Cardiac muscle cell (in vitro differentiated cells and primary cell): ENCODE data around the gene TOX2. TPM values are rescaled to one million over a fixed set of nuclear protein-coding genes. Genes with fewer than 3 reads are reported as not detected.
A peak's percentile ranks its signal among the peaks of the same experiment; 100 is the strongest.

Source experiments
- DNase-seq, 2 donors: peaks; one replicate each; pipeline versions ENCODE4 v3.0.0 to v3.0.0-alpha.2; 2010 to 2017; ENCODE audit warnings: low read depth in 1 of 2, low spot score in 1 of 2
- H3K27ac ChIP-seq: fragments of 200-600 bp; sonication (generic); 2 replicates; pipeline ENCODE4 v1.5.1; 2016
- H3K27me3 ChIP-seq: fragments of 200-600 bp; sonication (generic); 2 replicates; pipeline ENCODE4 v1.6.0; 2016; ENCODE audit warnings: control low read depth
- H3K36me3 ChIP-seq: fragments of 200-600 bp; sonication (generic); 2 replicates; pipeline ENCODE4 v1.5.1; 2016; ENCODE audit warnings: control low read depth
- H3K4me1 ChIP-seq: fragments of 200-600 bp; sonication (generic); 2 replicates; pipeline ENCODE4 v1.8.1; 2017; ENCODE audit warnings: low read depth, mild to moderate bottlenecking, mixed run types
- H3K4me3 ChIP-seq: fragments of 200-600 bp; sonication (generic); 2 replicates; pipeline ENCODE4 v1.5.1; 2016; ENCODE audit warnings: mild to moderate bottlenecking
- H3K9me3 ChIP-seq: fragments of 200-600 bp; sonication (generic); 2 replicates; pipeline ENCODE4 v1.5.1; 2017; ENCODE audit warnings: low read depth, mild to moderate bottlenecking, control low read depth
- polyA plus RNA-seq: library from polyadenylated mRNA; unstranded; fragments of >200 nt; fragmentation: Nextera tagmentation; extraction: Ambion mirVana; gene quantifications from 2 replicates; pipeline ENCODE4 v1.2.1, GENCODE V29; 2016
- total RNA-seq: library from RNA; depleted of rRNA; stranded (reverse); fragments of >200 nt; gene quantifications from 2 replicates; pipeline ENCODE4 v1.2.3, GENCODE V29; 2016
- TF ChIP-seq, protein P1 (sequence below): IDR thresholded peaks from 2 replicates; pipeline ENCODE4 v1.5.1; 2012; ENCODE audit warnings: low read depth, mild to moderate bottlenecking, low read length

Gene TOX2
- total and polyA plus RNA-seq, 2 experiments from 2014 or later: 0.09 to 0.32 TPM

DNA sequence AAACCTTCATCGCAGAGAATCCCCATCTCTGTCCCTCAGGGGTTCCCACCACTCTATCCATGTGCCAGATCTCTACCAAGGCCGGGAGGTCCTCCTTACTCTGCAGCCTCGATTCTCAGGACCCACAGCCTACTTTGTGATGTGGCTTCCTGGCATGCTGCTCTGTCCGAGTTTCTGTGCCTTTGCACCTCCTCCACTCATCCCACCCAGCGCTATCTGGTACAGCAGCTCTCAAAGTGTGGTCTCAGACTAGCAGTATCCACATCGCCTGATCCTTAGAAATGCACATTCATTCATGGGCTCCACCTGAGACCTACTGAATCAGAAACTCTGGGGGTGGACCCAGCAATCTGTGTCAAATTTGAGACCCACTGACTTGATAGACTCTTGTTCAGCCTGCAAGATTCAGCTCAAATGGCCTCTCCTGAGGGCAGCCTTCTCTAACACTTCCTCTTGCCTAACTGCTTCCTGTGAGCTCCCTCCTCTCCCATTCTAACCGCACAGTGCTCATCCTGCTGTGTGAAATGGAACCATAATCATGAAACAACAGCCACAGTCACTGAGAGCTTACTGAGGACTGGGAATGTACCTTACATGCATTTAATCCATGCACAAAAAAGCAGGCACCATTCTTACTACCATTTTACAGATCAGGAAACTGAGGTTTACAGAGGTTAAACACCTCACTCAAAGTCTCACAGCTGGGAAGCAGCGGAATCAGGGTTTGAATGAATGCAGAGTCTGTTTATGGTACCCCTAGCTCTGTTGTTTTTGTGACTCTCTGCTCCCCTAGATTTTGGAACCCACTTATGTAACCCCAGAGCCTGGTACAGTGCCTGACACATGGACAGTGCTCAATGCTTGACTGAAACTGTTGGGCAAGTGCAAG lies 202.9 kb downstream of the TOX2 start:
- H3K4me1 ChIP-seq: peaks cover 9% of the 10 kb centered on the region
- peaks cover 24% of the 10 kb centered on the region for H3K36me3 ChIP-seq
- no peak overlapping the region for H3K4me3 ChIP-seq
- no peaks in the 10 kb centered on the region for H3K27me3 ChIP-seq
- DNase-seq: no peak
- peak overlapping the region; percentile 75 for H3K27ac ChIP-seq
- no peaks in the 10 kb centered on the region for H3K9me3 ChIP-seq
- TF ChIP-seq, protein P1, sequence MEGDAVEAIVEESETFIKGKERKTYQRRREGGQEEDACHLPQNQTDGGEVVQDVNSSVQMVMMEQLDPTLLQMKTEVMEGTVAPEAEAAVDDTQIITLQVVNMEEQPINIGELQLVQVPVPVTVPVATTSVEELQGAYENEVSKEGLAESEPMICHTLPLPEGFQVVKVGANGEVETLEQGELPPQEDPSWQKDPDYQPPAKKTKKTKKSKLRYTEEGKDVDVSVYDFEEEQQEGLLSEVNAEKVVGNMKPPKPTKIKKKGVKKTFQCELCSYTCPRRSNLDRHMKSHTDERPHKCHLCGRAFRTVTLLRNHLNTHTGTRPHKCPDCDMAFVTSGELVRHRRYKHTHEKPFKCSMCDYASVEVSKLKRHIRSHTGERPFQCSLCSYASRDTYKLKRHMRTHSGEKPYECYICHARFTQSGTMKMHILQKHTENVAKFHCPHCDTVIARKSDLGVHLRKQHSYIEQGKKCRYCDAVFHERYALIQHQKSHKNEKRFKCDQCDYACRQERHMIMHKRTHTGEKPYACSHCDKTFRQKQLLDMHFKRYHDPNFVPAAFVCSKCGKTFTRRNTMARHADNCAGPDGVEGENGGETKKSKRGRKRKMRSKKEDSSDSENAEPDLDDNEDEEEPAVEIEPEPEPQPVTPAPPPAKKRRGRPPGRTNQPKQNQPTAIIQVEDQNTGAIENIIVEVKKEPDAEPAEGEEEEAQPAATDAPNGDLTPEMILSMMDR: no peak

DNA sequence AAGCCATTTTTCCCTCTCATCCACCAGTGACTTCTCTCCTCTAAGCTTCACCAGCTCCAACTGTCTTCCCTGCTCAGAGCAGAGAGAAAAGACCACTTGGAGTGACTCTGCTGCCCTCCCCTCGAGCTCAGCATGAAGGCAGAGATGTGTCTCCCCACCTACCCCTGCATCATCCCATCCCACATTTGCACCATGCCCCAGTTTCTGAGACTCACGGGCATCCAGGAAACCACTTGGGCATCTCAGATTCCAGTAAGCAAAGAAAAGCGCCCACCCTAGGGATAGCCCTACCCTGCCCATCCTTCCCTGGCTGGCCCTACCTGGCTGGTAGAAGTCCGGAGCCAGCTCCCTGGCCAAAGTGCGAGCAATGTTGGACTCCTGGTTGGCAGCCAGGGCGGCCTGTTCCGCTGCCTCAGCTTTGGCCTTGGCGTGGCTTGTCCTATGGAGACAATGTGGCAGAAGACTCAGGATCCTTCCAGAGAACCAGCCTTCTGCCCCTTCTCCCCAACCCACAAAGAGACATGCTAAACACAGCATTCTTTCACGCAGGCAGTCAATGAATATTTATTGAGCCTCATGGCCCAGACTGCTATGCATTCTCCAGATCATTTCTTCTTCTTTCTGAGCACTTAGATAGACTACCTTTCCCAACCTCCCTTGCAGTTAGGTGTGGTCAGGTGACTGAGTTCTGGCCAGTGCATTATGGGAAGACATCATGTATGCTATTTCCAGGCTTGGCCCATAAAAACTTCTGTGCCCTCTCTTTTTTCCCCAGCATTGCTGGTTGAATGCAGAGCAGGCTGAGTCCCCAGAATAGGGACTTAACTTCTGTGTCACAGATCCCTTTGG lies 203.8 kb downstream of the TOX2 start:
- Histone ChIP-seq H3K4me3 (no peak overlapping the region), H3K27ac (peak overlapping the region; percentile 75), H3K4me1 (peaks cover 16% of the 10 kb centered on the region), H3K27me3 (no peaks in the 10 kb centered on the region), H3K36me3 (peaks cover 20% of the 10 kb centered on the region), H3K9me3 (no peaks in the 10 kb centered on the region)
- DNase-seq: no peak
- TF ChIP-seq, protein P1: no peak

Other genes with a start within 250 kb of the TOX2 start
- 17.8 and 30.6 TPM in 2 replicates for gene MYBL2, start 247.7 kb upstream of the TOX2 start, total RNA-seq
- gene MYBL2, start 247.7 kb upstream of the TOX2 start, polyA plus RNA-seq: 27.3 and 63.1 TPM in 2 replicates
- not detected in 2 replicates for gene GTSF1L, start 187.8 kb upstream of the TOX2 start, total RNA-seq
- gene GTSF1L, start 187.8 kb upstream of the TOX2 start, polyA plus RNA-seq: not detected in 2 replicates